Fibroblast of the aortic adventitia (primary cell): Measurements from ENCODE around the gene WDR6. TPM values are rescaled to one million over a fixed set of nuclear protein-coding genes. Genes with fewer than 3 reads are reported as not detected.

Experiments
- DNase-seq: peaks from one replicate; pipeline ENCODE4 v3.0.0-alpha.2; 2010; ENCODE audit warnings: low read depth
- H3K4me3 ChIP-seq: 2 replicates; pipeline ENCODE4 v1.5.1; 2011; ENCODE audit warnings: low read depth, mild to moderate bottlenecking, control low read depth, low read length, moderate library complexity
- CTCF ChIP-seq: IDR thresholded peaks from 2 replicates; pipeline ENCODE4 v1.5.1; 2011; ENCODE audit warnings: mild to moderate bottlenecking, low read length, control low read depth, inconsistent platforms; ENCODE audit not compliant: insufficient read depth
- total RNA-seq: library from RNA; depleted of rRNA; stranded (reverse); fragments of >200 nt; gene quantifications from 2 replicates; pipeline ENCODE4 v1.2.3, GENCODE V29; 2012; ENCODE audit warnings: low replicate concordance

WDR6 gene
- total RNA-seq, 1 donor, result 65.4 TPM

GRCh38 chr3:49017229-49017970, 10.2 kb downstream of the WDR6 start:
- no peak for DNase-seq
- peak overlapping the region; percentile 80 for H3K4me3 ChIP-seq

GRCh38 chr3:49017971-49018706, 10.9 kb downstream of the WDR6 start, which contains the start of gene DALRD3:
Gene DALRD3 (minus strand): TSS chr3:49018580. CDS start chr3:49018564, 16 bp downstream.
- DNase-seq, result peak; percentile 51
- H3K4me3 ChIP-seq, result peak within 1 kb of the TSS; percentile 80
- TF ChIP-seq CTCF, result no peak

More at GRCh38 chr3:49017229-49017970, 10.2 kb downstream of the WDR6 start:
- no peak for TF ChIP-seq CTCF

GRCh38 chr3:49018707-49019006, 11.5 kb downstream of the WDR6 start:
- no peak for TF ChIP-seq CTCF
- peak overlapping the region; percentile 80 for H3K4me3 ChIP-seq
- DNase-seq, result no peak

- TF ChIP-seq CTCF, result no peak
- H3K4me3 ChIP-seq, result peak overlapping the region; percentile 92
- DNase-seq, result no peak
These were observed 12.7 kb downstream of the WDR6 start for GRCh38 chr3:49019941-49020329.

GRCh38 chr3:49020330-49021212, 13.4 kb downstream of the WDR6 start:
- peak overlapping the region; percentile 92 for H3K4me3 ChIP-seq
- no peak for TF ChIP-seq CTCF
- no peak for DNase-seq

- H3K4me3 ChIP-seq, result peak overlapping the region; percentile 92
- no peak for TF ChIP-seq CTCF
These were observed 14.1 kb downstream of the WDR6 start for GRCh38 chr3:49021213-49021812.

More at GRCh38 chr3:49021213-49021812, 14.1 kb downstream of the WDR6 start:
- peak; percentile 97 for DNase-seq
